Omental fat pad (tissue), 4 donors: Measurements from ENCODE around the gene INAFM1. TPM values are rescaled to one million over a fixed set of nuclear protein-coding genes. Genes with fewer than 3 reads are reported as not detected.

Experiments
- ATAC-seq: fragments of 150-250 bp; one replicate; pipeline ENCODE4 v1.9.1; 2016; ENCODE audit warnings: mild to moderate bottlenecking, moderate library complexity; ENCODE audit not compliant: low FRiP score
- DNase-seq: peaks from one replicate; pipeline ENCODE4 v3.0.0-alpha.2; 2019; ENCODE audit warnings: low spot score
- CTCF ChIP-seq, 3 donors: fragments of 450-650 bp; IDR thresholded peaks; one replicate each; pipeline ENCODE4 v1.5.1; 2016 to 2017; ENCODE audit warnings: antibody characterized with exemption in 3 of 3, mild to moderate bottlenecking in 3 of 3, moderate library complexity in 2 of 3
- total RNA-seq, 4 donors: library from RNA; depleted of rRNA; stranded (reverse); fragments of >200 nt; gene quantifications; one replicate each; pipeline ENCODE4 v1.1.0, GENCODE V29; 2016

Gene INAFM1
- total RNA-seq, 4 donors from 2014 or later = 3.3 to 8.2 (median 5.7) TPM

- ATAC-seq (no peak), DNase-seq (no peak)
- TF ChIP-seq CTCF (IDR thresholded peaks at IDR 0.05) = no peak
These were observed 31.6 kb downstream of the INAFM1 start for GRCh38 chr19:47306303-47306702.

GRCh38 chr19:47309038-47309437 lies 34.4 kb downstream of the INAFM1 start:
- DNase-seq = no peak
- ATAC-seq = no peak
- TF ChIP-seq CTCF (IDR thresholded peaks at IDR 0.05) = no peak

GRCh38 chr19:47309608-47310007 lies 34.9 kb downstream of the INAFM1 start, which contains the start of gene C5AR1:
Gene C5AR1, plus strand, starts transcription at chr19:47309861. Its CDS starts 35 bp downstream, at chr19:47309896.
- peak; percentile 25 for ATAC-seq
- TF ChIP-seq CTCF (IDR thresholded peaks at IDR 0.05) = no peak

GRCh38 chr19:47310323-47310722 lies 35.6 kb downstream of the INAFM1 start:
- DNase-seq (no peak), ATAC-seq (no peak)
- TF ChIP-seq CTCF (IDR thresholded peaks at IDR 0.05) = no peak

More at GRCh38 chr19:47309608-47310007, 34.9 kb downstream of the INAFM1 start, which contains the start of gene C5AR1:
- DNase-seq = no peak

- no peak for TF ChIP-seq CTCF (IDR thresholded peaks at IDR 0.05)
- DNase-seq (no peak), ATAC-seq (no peak)
These were observed 36.1 kb downstream of the INAFM1 start for GRCh38 chr19:47310819-47311218.

GRCh38 chr19:47312366-47313006 lies 37.8 kb downstream of the INAFM1 start:
- no peak for TF ChIP-seq CTCF (IDR thresholded peaks at IDR 0.05)
- no peak for ATAC-seq
- no peak for DNase-seq

- TF ChIP-seq CTCF (IDR thresholded peaks at IDR 0.05) = no peak
- ATAC-seq = no peak
- no peak for DNase-seq
These were observed 39.1 kb downstream of the INAFM1 start for GRCh38 chr19:47313754-47314295.
